ENCODE results near the gene PERCC1. TPM values are rescaled to one million over a fixed set of nuclear protein-coding genes. Genes with fewer than 3 reads are reported as not detected.
"Not testable (repeated sequence)": the region's sequence is repeated elsewhere in the genome, so short reads cannot be mapped to it uniquely, and the experiment has no call there.

Gene PERCC1
- total RNA-seq, 1 donor: not detected

- TF ChIP-seq, protein P1, sequence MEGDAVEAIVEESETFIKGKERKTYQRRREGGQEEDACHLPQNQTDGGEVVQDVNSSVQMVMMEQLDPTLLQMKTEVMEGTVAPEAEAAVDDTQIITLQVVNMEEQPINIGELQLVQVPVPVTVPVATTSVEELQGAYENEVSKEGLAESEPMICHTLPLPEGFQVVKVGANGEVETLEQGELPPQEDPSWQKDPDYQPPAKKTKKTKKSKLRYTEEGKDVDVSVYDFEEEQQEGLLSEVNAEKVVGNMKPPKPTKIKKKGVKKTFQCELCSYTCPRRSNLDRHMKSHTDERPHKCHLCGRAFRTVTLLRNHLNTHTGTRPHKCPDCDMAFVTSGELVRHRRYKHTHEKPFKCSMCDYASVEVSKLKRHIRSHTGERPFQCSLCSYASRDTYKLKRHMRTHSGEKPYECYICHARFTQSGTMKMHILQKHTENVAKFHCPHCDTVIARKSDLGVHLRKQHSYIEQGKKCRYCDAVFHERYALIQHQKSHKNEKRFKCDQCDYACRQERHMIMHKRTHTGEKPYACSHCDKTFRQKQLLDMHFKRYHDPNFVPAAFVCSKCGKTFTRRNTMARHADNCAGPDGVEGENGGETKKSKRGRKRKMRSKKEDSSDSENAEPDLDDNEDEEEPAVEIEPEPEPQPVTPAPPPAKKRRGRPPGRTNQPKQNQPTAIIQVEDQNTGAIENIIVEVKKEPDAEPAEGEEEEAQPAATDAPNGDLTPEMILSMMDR (IDR thresholded peaks at IDR 0.05; ENCODE audit: insufficient read depth, low read length): no peak
- DNase-seq (ENCODE audit: low read depth): no peak
- no peak overlapping the region for H3K4me3 ChIP-seq (ENCODE audit: low read depth, low read length)
These were observed 6.7 kb downstream of the PERCC1 start for GRCh38 chr16:1437606-1438005.

- H3K4me3 ChIP-seq (ENCODE audit: low read depth, low read length): no peak overlapping the region
- no peak for DNase-seq (ENCODE audit: low read depth)
- TF ChIP-seq, protein P1 (IDR thresholded peaks at IDR 0.05; ENCODE audit: insufficient read depth, low read length): no peak
These were observed 7.6 kb downstream of the PERCC1 start for GRCh38 chr16:1438229-1439057.

GRCh38 chr16:1439058-1439698, 8.3 kb downstream of the PERCC1 start:
- no peak overlapping the region for H3K4me3 ChIP-seq (ENCODE audit: low read depth, low read length)
- TF ChIP-seq, protein P1 (IDR thresholded peaks at IDR 0.05; ENCODE audit: insufficient read depth, low read length): no peak
- no peak for DNase-seq (ENCODE audit: low read depth)

GRCh38 chr16:1439699-1440074, 8.8 kb downstream of the PERCC1 start:
- H3K4me3 ChIP-seq (ENCODE audit: low read depth, low read length); DNase-seq (ENCODE audit: low read depth): not testable (repeated sequence)

DNA sequence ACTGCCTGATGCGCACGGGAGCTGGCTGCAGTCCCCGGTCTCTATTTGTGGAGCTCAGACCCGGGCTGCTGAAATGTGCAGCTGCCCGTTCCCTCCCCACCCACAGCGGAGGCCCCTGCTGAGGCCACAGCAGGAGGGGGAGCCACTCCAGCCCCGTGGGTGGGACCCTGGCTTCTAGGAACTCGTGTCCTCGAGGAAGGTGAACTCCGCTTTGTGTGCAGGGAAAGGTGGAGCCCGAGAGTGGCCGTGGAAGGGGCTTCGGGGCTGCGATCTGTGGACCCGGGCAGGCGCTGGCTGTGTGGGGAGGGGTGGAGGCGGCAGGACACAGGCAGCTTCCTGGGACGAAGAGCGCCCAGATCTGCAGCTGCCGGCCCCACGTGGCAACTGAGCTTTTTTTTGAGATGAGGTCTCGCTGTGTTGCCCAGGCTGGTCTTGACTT, 10.5 kb downstream of the PERCC1 start:
- H3K4me3 ChIP-seq (ENCODE audit: low read depth, low read length): no peak overlapping the region
- TF ChIP-seq, protein P1 (IDR thresholded peaks at IDR 0.05; ENCODE audit: insufficient read depth, low read length): no peak
- no peak for DNase-seq (ENCODE audit: low read depth)

GRCh38 chr16:1442697-1443096, 11.8 kb downstream of the PERCC1 start:
- no peak for DNase-seq (ENCODE audit: low read depth)
- TF ChIP-seq, protein P1 (IDR thresholded peaks at IDR 0.05; ENCODE audit: insufficient read depth, low read length): no peak
- H3K4me3 ChIP-seq (ENCODE audit: low read depth, low read length): no peak overlapping the region

- no peak overlapping the region for H3K4me3 ChIP-seq (ENCODE audit: low read depth, low read length)
- no peak for DNase-seq (ENCODE audit: low read depth)
- TF ChIP-seq, protein P1 (IDR thresholded peaks at IDR 0.05; ENCODE audit: insufficient read depth, low read length): no peak
These were observed 12.6 kb downstream of the PERCC1 start for GRCh38 chr16:1443403-1443973.
